Kidney (tissue), 14 donors: ENCODE measurements around the gene DUS1L. TPM values are rescaled to one million over a fixed set of nuclear protein-coding genes. Genes with fewer than 3 reads are reported as not detected.

Source experiments
- DNase-seq, 5 donors: peaks; one replicate each; pipeline ENCODE4 v3.0.0-alpha.2; 2013 to 2020
- FAIRE-seq: peaks from 2 replicates; lab custom pipeline; 2012; peaks lifted over from hg19 to GRCh38; lab: Jason Lieb, UNC
- H3K27ac ChIP-seq, 2 donors: one replicate each; pipeline ENCODE4 v1.7.0; 2013; ENCODE audit warnings: low read depth in 2 of 2, low read length in 2 of 2, inconsistent platforms in 1 of 2
- H3K27me3 ChIP-seq: one replicate; pipeline ENCODE4 v1.7.1; 2013; ENCODE audit warnings: low read length, inconsistent platforms; ENCODE audit not compliant: control insufficient read depth, insufficient read depth
- H3K36me3 ChIP-seq, 3 donors: one replicate each; pipeline versions ENCODE4 v1.7.0 to v1.7.1; 2013; ENCODE audit warnings: low read length in 3 of 3, control low read depth in 1 of 3, inconsistent platforms in 1 of 3; ENCODE audit not compliant: insufficient read depth in 3 of 3, control insufficient read depth in 2 of 3
- H3K4me1 ChIP-seq, 3 donors: one replicate each; pipeline versions ENCODE4 v1.7.0 to v1.7.1; 2013; ENCODE audit warnings: low read length in 3 of 3, inconsistent platforms in 1 of 3, low read depth in 1 of 3; ENCODE audit not compliant: control insufficient read depth in 2 of 3, insufficient read depth in 2 of 3
- H3K4me3 ChIP-seq, 3 donors: one replicate each; pipeline versions ENCODE4 v1.7.0 to v1.8.1; 2013; ENCODE audit warnings: low read length in 3 of 3, control low read depth in 1 of 3, inconsistent platforms in 1 of 3
- H3K9ac ChIP-seq, 3 donors: one replicate each; pipeline versions ENCODE4 v1.7.0 to v1.7.1; 2013; ENCODE audit warnings: low read length in 3 of 3, control low read depth in 1 of 3, inconsistent platforms in 1 of 3
- H3K9me3 ChIP-seq, 3 donors: one replicate each; pipeline versions ENCODE4 v1.7.0 to v1.7.1; 2013; ENCODE audit warnings: low read length in 3 of 3, control low read depth in 1 of 3, inconsistent platforms in 1 of 3; ENCODE audit not compliant: control insufficient read depth in 2 of 3, insufficient read depth in 1 of 3
- intact Hi-C: fragments of 100-400 bp; cut with DNase I; formaldehyde crosslinking; loops from one replicate; pipeline ENCODE4 v1.11.1; 2022
- polyA plus RNA-seq: library from polyadenylated mRNA; stranded (reverse); fragments of 350-450 nt; fragmentation: Illumina TruSeq; extraction: RNeasy Lipid Tissue Mini Kit (QIAGEN cat#74804); gene quantifications from one replicate; pipeline ENCODE4 v1.2.3, GENCODE V29; 2014; ENCODE audit warnings: low read depth, low replicate concordance; ENCODE audit not compliant: insufficient read depth
- total RNA-seq: library from RNA; stranded (reverse); fragmentation: NEBNext Ultra II Directional; extraction: Animal tissue kit (Norgen Biotek cat#: 25700); gene quantifications from one replicate; pipeline ENCODE4 v1.2.1, GENCODE V29; 2021
- TF ChIP-seq, protein P1 (sequence below): IDR thresholded peaks from 3 replicates; pipeline ENCODE4 v1.5.1; 2012; ENCODE audit warnings: mild to moderate bottlenecking, moderate library complexity, borderline replicate concordance; ENCODE audit not compliant: insufficient read depth; ENCODE audit errors: extremely low read depth
- donor health status: control.
- donor health status: control.
- donor health status: control.
- donor health status: control.
- donor health status: control.
- donor health status: DM: yes; HTN: yes; CAD: no.
- donor health status: Normal renal cell carcinoma (clear cell type).

The DUS1L gene
- total and polyA plus RNA-seq, 2 donors from 2014 or later, result 84.8 to 102 TPM

DNA sequence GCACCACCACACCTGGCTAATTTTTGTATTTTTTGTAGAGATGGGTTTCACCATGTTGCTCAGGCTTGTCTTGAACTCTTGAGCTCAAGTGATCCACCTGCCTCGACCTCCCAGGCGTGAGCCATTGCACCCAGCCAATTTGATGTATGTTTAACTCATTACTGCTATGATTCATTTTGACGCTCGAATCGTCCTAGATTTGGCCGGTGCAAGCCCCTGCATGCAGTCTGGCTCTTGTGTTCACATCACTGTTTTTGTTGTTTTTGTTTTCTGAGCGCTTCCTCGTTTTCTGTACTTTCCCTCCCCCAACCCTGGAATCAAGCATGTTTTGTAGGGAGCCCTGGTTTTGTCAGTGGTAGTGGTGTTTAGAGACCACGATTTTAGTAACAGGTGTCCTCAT is 7.8 kb upstream of the DUS1L start:
- no peak for DNase-seq
- no peaks in the 10 kb centered on the region for H3K9me3 ChIP-seq

DNA sequence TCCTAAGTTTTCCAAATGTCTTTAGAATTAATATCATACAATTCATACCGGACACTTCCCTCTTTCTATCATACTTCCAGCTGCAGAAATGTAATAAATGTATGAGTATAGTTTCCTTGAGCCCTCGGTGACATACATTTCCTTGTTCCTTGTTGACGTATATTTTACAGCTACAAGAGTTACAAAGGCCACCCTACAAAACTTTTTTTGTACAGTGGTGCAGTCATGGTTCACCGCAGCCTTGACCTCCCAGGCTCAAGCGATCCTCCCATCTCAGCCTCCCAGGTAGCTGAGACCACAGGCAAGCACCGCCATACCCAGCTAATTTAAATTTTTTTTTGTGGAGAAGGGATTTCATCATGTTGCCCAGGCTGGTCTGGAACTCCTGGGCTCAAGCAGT is 7.2 kb upstream of the DUS1L start:
- no peaks in the 10 kb centered on the region for H3K4me1 ChIP-seq
- intact Hi-C loops, result no loop called here
- no peaks in the 10 kb centered on the region for H3K27me3 ChIP-seq
- TF ChIP-seq, protein P1, sequence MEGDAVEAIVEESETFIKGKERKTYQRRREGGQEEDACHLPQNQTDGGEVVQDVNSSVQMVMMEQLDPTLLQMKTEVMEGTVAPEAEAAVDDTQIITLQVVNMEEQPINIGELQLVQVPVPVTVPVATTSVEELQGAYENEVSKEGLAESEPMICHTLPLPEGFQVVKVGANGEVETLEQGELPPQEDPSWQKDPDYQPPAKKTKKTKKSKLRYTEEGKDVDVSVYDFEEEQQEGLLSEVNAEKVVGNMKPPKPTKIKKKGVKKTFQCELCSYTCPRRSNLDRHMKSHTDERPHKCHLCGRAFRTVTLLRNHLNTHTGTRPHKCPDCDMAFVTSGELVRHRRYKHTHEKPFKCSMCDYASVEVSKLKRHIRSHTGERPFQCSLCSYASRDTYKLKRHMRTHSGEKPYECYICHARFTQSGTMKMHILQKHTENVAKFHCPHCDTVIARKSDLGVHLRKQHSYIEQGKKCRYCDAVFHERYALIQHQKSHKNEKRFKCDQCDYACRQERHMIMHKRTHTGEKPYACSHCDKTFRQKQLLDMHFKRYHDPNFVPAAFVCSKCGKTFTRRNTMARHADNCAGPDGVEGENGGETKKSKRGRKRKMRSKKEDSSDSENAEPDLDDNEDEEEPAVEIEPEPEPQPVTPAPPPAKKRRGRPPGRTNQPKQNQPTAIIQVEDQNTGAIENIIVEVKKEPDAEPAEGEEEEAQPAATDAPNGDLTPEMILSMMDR, result no peak
- H3K9me3 ChIP-seq, result no peaks in the 10 kb centered on the region
- H3K36me3 ChIP-seq, result no peaks in the 10 kb centered on the region
- H3K4me3 ChIP-seq, result no peak overlapping the region
- FAIRE-seq, result no peak
- no peak overlapping the region for H3K9ac ChIP-seq
- DNase-seq, result no peak
- no peak overlapping the region for H3K27ac ChIP-seq

More for the DNA sequence above, 7.8 kb upstream of the DUS1L start:
- intact Hi-C loops, result no loop called here
- Histone ChIP-seq H3K4me1 (no peaks in the 10 kb centered on the region), H3K27ac (no peak overlapping the region), H3K27me3 (no peaks in the 10 kb centered on the region), H3K4me3 (no peak overlapping the region), H3K9ac (no peak overlapping the region), H3K36me3 (no peaks in the 10 kb centered on the region)
- no peak for FAIRE-seq
- TF ChIP-seq, protein P1, result no peak

DNA sequence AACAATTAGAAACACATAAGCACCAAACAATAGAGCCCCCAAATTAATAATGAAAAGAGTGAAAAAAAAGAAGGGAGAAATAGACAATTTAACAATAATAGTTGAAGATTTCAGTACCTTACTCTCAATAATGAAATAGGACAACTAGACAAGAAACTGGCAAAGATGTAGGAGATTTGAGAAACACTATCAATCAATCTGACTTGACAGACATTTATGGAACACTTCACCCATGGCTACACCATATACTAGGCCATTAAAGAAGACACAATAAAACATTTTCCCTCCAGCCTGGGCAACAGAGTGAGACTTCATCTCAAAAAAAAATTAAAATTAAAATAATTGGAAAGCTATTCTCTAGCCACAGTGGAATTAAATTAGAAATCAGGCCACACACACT is 5.0 kb upstream of the DUS1L start:
- TF ChIP-seq, protein P1, result no peak
- H3K9me3 ChIP-seq, result no peaks in the 10 kb centered on the region
- no peak overlapping the region for H3K4me3 ChIP-seq
- DNase-seq, result no peak
- intact Hi-C loops, result no loop called here
- FAIRE-seq, result no peak
- H3K27me3 ChIP-seq, result no peaks in the 10 kb centered on the region
- no peak overlapping the region for H3K9ac ChIP-seq
- peaks cover 0 to 6% (median 4%) of the 10 kb centered on the region in 3 donors for H3K4me1 ChIP-seq
- H3K27ac ChIP-seq, result no peak overlapping the region
- H3K36me3 ChIP-seq, result no peaks in the 10 kb centered on the region

DNA sequence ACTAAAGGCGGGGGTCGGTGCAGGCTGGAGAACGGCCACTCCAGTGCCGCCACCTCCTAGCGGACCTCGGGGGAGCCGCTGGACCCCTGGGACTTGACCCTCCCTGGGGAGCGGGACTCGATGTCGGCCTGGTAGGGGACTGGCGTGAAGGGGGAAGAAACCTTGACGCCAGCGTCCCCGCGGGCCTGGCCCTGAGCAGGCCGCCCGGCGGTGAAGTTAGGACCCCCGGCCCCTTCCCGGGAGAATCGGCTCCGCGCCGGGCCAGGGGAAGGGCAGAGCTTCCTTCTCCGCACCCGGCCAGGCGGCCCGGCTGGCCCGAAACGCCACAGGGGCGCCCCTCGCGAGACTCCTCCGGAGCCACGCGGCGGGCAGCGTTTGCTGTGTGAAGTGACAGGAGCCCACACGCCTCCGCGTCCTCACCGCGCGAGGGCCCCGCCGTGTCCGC is 389 bp downstream of the DUS1L start:
- Histone ChIP-seq H3K36me3 (peaks cover 0 to 18% (median 4%) of the 10 kb centered on the region in 3 donors), H3K4me3 (peak overlapping the region; percentile 30 to 65 (median 56)), H3K27me3 (no peaks in the 10 kb centered on the region), H3K9me3 (no peaks in the 10 kb centered on the region), H3K27ac (no peak overlapping the region), H3K9ac (peak overlapping the region in 2 of 3 donors; percentile 75 to 77), H3K4me1 (peaks cover 0 to 18% (median 11%) of the 10 kb centered on the region in 3 donors)
- intact Hi-C loops, result no loop called here
- no peak for FAIRE-seq
- TF ChIP-seq, protein P1, result no peak
- peak in 1 of 5 donors; percentile 32 for DNase-seq
